WTC11 (cell line): ENCODE measurements around the gene ZNF605.

ENCODE experiments used
- ATF2 ChIP-seq: sonication (generic); formaldehyde crosslinking; IDR thresholded peaks from 2 replicates; pipeline ENCODE4 v1.8.1; 2022; ENCODE audit warnings: low read depth, missing genetic modification reagents, borderline replicate concordance
- ETV6 ChIP-seq: sonication (generic); formaldehyde crosslinking; IDR thresholded peaks from 2 replicates; pipeline ENCODE4 v1.8.1; 2022; ENCODE audit warnings: mild to moderate bottlenecking, missing genetic modification reagents
- FOXK1 ChIP-seq: sonication (generic); formaldehyde crosslinking; IDR thresholded peaks from 2 replicates; pipeline ENCODE4 v1.8.0; 2022; ENCODE audit warnings: mild to moderate bottlenecking, moderate library complexity, missing genetic modification reagents
- GABPB1 ChIP-seq: sonication (generic); formaldehyde crosslinking; IDR thresholded peaks from 2 replicates; pipeline ENCODE4 v1.8.1; 2023; ENCODE audit warnings: mild to moderate bottlenecking, missing genetic modification reagents
- MAX ChIP-seq: sonication (generic); formaldehyde crosslinking; IDR thresholded peaks from 2 replicates; pipeline ENCODE4 v1.8.0; 2022; ENCODE audit warnings: mild to moderate bottlenecking, missing genetic modification reagents
- SP1 ChIP-seq: sonication (generic); formaldehyde crosslinking; conservative IDR thresholded peaks from 2 replicates; pipeline ENCODE4 v1.8.1; 2022; ENCODE audit warnings: missing genetic modification reagents
- ZBTB43 ChIP-seq: sonication (generic); formaldehyde crosslinking; IDR thresholded peaks from 2 replicates; pipeline ENCODE4 v1.8.1; 2023; ENCODE audit warnings: mild to moderate bottlenecking, missing genetic modification reagents
- TF ChIP-seq, protein P1 (sequence below): fragments of 200-600 bp; IDR thresholded peaks from 2 replicates; pipeline ENCODE4 v1.8.0; 2022; ENCODE audit warnings: antibody characterized with exemption
- TF ChIP-seq, protein P2 (sequence below): sonication (generic); formaldehyde crosslinking; conservative IDR thresholded peaks from 2 replicates; pipeline ENCODE4 v1.8.1; 2022; ENCODE audit warnings: mild to moderate bottlenecking, missing genetic modification reagents

DNA sequence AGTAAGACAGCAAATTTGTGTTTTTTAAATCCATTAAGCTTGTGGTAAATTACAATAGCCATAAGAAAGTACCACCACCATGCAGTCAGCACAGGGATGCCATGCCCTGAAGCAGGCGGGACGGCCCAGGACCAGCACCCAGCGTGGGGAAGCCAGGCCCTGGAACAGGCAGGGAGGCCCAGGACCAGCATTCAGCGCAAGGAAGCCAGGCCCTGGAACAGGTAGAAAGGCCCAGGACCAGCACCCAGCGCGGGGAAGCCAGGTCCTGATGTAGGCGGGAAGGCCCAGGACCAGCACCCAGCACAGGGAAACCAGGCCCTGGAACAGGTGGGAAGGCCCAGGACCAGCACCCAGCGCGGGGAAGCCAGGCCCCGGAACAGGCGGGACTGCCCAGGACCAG, 81.9 kb downstream of the ZNF605 start:
- TF ChIP-seq, protein P1, sequence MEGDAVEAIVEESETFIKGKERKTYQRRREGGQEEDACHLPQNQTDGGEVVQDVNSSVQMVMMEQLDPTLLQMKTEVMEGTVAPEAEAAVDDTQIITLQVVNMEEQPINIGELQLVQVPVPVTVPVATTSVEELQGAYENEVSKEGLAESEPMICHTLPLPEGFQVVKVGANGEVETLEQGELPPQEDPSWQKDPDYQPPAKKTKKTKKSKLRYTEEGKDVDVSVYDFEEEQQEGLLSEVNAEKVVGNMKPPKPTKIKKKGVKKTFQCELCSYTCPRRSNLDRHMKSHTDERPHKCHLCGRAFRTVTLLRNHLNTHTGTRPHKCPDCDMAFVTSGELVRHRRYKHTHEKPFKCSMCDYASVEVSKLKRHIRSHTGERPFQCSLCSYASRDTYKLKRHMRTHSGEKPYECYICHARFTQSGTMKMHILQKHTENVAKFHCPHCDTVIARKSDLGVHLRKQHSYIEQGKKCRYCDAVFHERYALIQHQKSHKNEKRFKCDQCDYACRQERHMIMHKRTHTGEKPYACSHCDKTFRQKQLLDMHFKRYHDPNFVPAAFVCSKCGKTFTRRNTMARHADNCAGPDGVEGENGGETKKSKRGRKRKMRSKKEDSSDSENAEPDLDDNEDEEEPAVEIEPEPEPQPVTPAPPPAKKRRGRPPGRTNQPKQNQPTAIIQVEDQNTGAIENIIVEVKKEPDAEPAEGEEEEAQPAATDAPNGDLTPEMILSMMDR: no peak
- TF ChIP-seq GABPB1 (CRISPR knock-in tag): no peak
- TF ChIP-seq, protein P2, sequence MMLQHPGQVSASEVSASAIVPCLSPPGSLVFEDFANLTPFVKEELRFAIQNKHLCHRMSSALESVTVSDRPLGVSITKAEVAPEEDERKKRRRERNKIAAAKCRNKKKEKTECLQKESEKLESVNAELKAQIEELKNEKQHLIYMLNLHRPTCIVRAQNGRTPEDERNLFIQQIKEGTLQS (CRISPR knock-in tag): no peak
- no peak for TF ChIP-seq FOXK1 (CRISPR knock-in tag)
- no peak for TF ChIP-seq ATF2 (CRISPR knock-in tag)
- no peak for TF ChIP-seq ETV6
- TF ChIP-seq SP1: no peak
- no peak for TF ChIP-seq MAX (CRISPR knock-in tag)
- TF ChIP-seq ZBTB43: no peak
